PFSK-1 (cell line): ENCODE data around the gene MPC1.

Source experiments
- FOXP2 ChIP-seq: optimal IDR thresholded peaks from 2 replicates; pipeline ENCODE3; 2011; ENCODE audit warnings: borderline replicate concordance, control low read depth, inconsistent platforms; ENCODE audit not compliant: insufficient read depth; ENCODE audit errors: extremely low read length, extremely low read depth
- POLR2AphosphoS5 ChIP-seq: IDR thresholded peaks from 2 replicates; pipeline ENCODE4 v1.6.1; 2012; ENCODE audit warnings: low read depth, mild to moderate bottlenecking, control low read depth, low read length, moderate library complexity
- REST ChIP-seq, 2 experiments: IDR thresholded peaks; 2 replicates each; pipeline versions ENCODE4 v1.6.1 to v1.8.0; 2011 to 2012; ENCODE audit warnings: low read depth in 2 of 2, low read length in 2 of 2, control low read depth in 1 of 2, inconsistent platforms in 1 of 2, mild to moderate bottlenecking in 1 of 2, moderate library complexity in 1 of 2; ENCODE audit not compliant: insufficient read depth in 1 of 2
- SIN3A ChIP-seq: IDR thresholded peaks from 2 replicates; pipeline ENCODE4 v1.6.1; 2012; ENCODE audit warnings: mild to moderate bottlenecking, low read length, moderate library complexity, borderline replicate concordance; ENCODE audit not compliant: insufficient read depth
- TAF1 ChIP-seq: IDR thresholded peaks from 2 replicates; pipeline ENCODE4 v1.6.1; 2012; ENCODE audit warnings: low read length, control low read depth, borderline replicate concordance; ENCODE audit not compliant: insufficient read depth

MPC1 gene

GRCh38 chr6:166365806-166366205, 16.9 kb downstream of the MPC1 start:
- no peak for TF ChIP-seq REST (IDR thresholded peaks at IDR 0.05; ENCODE audit: insufficient read depth in 1 of 2, low read depth in 2 of 2, low read length in 2 of 2)
- no peak for TF ChIP-seq FOXP2
- no peak for TF ChIP-seq POLR2AphosphoS5
- no peak for TF ChIP-seq TAF1
- no peak for TF ChIP-seq SIN3A

GRCh38 chr6:166365221-166365620, 17.5 kb downstream of the MPC1 start:
- no peak for TF ChIP-seq POLR2AphosphoS5
- no peak for TF ChIP-seq TAF1
- no peak for TF ChIP-seq SIN3A
- no peak for TF ChIP-seq REST (IDR thresholded peaks at IDR 0.05; ENCODE audit: insufficient read depth in 1 of 2, low read depth in 2 of 2, low read length in 2 of 2)
- TF ChIP-seq FOXP2 = no peak

GRCh38 chr6:166364456-166364855, 18.3 kb downstream of the MPC1 start:
- no peak for TF ChIP-seq FOXP2
- TF ChIP-seq POLR2AphosphoS5 = no peak
- TF ChIP-seq SIN3A = no peak
- TF ChIP-seq TAF1 = no peak
- TF ChIP-seq REST (IDR thresholded peaks at IDR 0.05; ENCODE audit: insufficient read depth in 1 of 2, low read depth in 2 of 2, low read length in 2 of 2) = no peak

GRCh38 chr6:166361077-166361429, 21.7 kb downstream of the MPC1 start:
- no peak for TF ChIP-seq REST (IDR thresholded peaks at IDR 0.05; ENCODE audit: insufficient read depth in 1 of 2, low read depth in 2 of 2, low read length in 2 of 2)
- no peak for TF ChIP-seq TAF1
- no peak for TF ChIP-seq POLR2AphosphoS5
- no peak for TF ChIP-seq SIN3A
- TF ChIP-seq FOXP2 = no peak

- TF ChIP-seq SIN3A (no peak), POLR2AphosphoS5 (no peak), FOXP2 (no peak), REST (IDR thresholded peaks at IDR 0.05; ENCODE audit: insufficient read depth in 1 of 2, low read depth in 2 of 2, low read length in 2 of 2) (no peak), TAF1 (no peak)
These were observed 22.3 kb downstream of the MPC1 start for GRCh38 chr6:166360243-166361076.
